Measurements from ENCODE around the gene PAX7.

- TF ChIP-seq, protein P1, sequence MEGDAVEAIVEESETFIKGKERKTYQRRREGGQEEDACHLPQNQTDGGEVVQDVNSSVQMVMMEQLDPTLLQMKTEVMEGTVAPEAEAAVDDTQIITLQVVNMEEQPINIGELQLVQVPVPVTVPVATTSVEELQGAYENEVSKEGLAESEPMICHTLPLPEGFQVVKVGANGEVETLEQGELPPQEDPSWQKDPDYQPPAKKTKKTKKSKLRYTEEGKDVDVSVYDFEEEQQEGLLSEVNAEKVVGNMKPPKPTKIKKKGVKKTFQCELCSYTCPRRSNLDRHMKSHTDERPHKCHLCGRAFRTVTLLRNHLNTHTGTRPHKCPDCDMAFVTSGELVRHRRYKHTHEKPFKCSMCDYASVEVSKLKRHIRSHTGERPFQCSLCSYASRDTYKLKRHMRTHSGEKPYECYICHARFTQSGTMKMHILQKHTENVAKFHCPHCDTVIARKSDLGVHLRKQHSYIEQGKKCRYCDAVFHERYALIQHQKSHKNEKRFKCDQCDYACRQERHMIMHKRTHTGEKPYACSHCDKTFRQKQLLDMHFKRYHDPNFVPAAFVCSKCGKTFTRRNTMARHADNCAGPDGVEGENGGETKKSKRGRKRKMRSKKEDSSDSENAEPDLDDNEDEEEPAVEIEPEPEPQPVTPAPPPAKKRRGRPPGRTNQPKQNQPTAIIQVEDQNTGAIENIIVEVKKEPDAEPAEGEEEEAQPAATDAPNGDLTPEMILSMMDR (IDR thresholded peaks at IDR 0.05), result no peak
- no peak for TF ChIP-seq EP300 (IDR thresholded peaks at IDR 0.05)
- TF ChIP-seq POLR2AphosphoS5 (IDR thresholded peaks at IDR 0.05), result no peak
Observed at GRCh38 chr1:18667333-18667732, 36.7 kb downstream of the PAX7 start.
